Keratinocyte (primary cell): Measurements from ENCODE around the gene YEATS4. TPM values are rescaled to one million over a fixed set of nuclear protein-coding genes. Genes with fewer than 3 reads are reported as not detected.
"Not testable (repeated sequence)": the region's sequence is repeated elsewhere in the genome, so short reads cannot be mapped to it uniquely, and the experiment has no call there.

Experiments
- DNase-seq: peaks from one replicate; pipeline ENCODE4 v3.0.0-alpha.2; 2011; ENCODE audit warnings: low read depth, missing footprints, low spot score
- FAIRE-seq: peaks from 2 replicates; lab custom pipeline; 2011; peaks lifted over from hg19 to GRCh38; lab: Jason Lieb, UNC
- H2AFZ ChIP-seq: 2 replicates; pipeline ENCODE4 v1.6.0; 2012; ENCODE audit warnings: low read length, control low read depth, inconsistent platforms; ENCODE audit not compliant: control insufficient read depth
- H3K27ac ChIP-seq: 2 replicates; pipeline ENCODE4 v1.5.1; 2011; ENCODE audit warnings: low read length; ENCODE audit not compliant: control insufficient read depth, insufficient read depth
- H3K27me3 ChIP-seq: 3 replicates; pipeline ENCODE4 v1.6.0; 2011; ENCODE audit warnings: low read length; ENCODE audit not compliant: control insufficient read depth, insufficient read depth; ENCODE audit errors: extremely low read depth
- H3K36me3 ChIP-seq, 2 experiments: 2 replicates in 1 of 2; 3 replicates in 1 of 2; pipeline ENCODE4 v1.5.1; 2011; ENCODE audit warnings: low read length in 2 of 2, mild to moderate bottlenecking in 1 of 2; ENCODE audit not compliant: control insufficient read depth in 2 of 2, insufficient read depth in 2 of 2; ENCODE audit errors: extremely low read depth in 1 of 2
- H3K4me1 ChIP-seq: 3 replicates; pipeline ENCODE4 v1.5.1; 2011; ENCODE audit warnings: low read length; ENCODE audit not compliant: control insufficient read depth, insufficient read depth; ENCODE audit errors: extremely low read depth
- H3K4me2 ChIP-seq: 3 replicates; pipeline ENCODE4 v1.6.0; 2011; ENCODE audit warnings: low read depth, low read length; ENCODE audit not compliant: control insufficient read depth, insufficient read depth; ENCODE audit errors: extremely low read depth
- H3K4me3 ChIP-seq, 3 experiments: fragments of 200-600 bp in 1 of 3; sonication (generic) in 1 of 3; 2 replicates in 2 of 3; 3 replicates in 1 of 3; pipeline ENCODE4 v1.5.1; 2011 to 2016; ENCODE audit warnings: low read length in 3 of 3, mild to moderate bottlenecking in 3 of 3, control low read depth in 2 of 3, inconsistent platforms in 1 of 3, low read depth in 1 of 3, mixed read lengths in 1 of 3, mixed run types in 1 of 3, moderate library complexity in 1 of 3; ENCODE audit not compliant: control insufficient read depth in 2 of 3, insufficient read depth in 2 of 3; ENCODE audit errors: extremely low read depth in 1 of 3
- H3K79me2 ChIP-seq: 2 replicates; pipeline ENCODE4 v1.6.0; 2012; ENCODE audit warnings: low read length; ENCODE audit not compliant: control insufficient read depth, insufficient read depth
- H3K9ac ChIP-seq: 3 replicates; pipeline ENCODE4 v1.6.0; 2011; ENCODE audit warnings: low read length; ENCODE audit not compliant: control insufficient read depth, insufficient read depth; ENCODE audit errors: extremely low read depth
- H3K9me1 ChIP-seq: 3 replicates; pipeline ENCODE4 v1.6.0; 2011; ENCODE audit warnings: low read length; ENCODE audit not compliant: control insufficient read depth, insufficient read depth; ENCODE audit errors: extremely low read depth
- H3K9me3 ChIP-seq: 2 replicates; pipeline ENCODE4 v1.5.1; 2012; ENCODE audit warnings: low read depth, low read length; ENCODE audit not compliant: control insufficient read depth
- H4K20me1 ChIP-seq: 3 replicates; pipeline ENCODE4 v1.6.0; 2011; ENCODE audit warnings: low read length; ENCODE audit not compliant: control insufficient read depth, insufficient read depth; ENCODE audit errors: extremely low read depth
- EZH2 ChIP-seq: IDR thresholded peaks from one replicate; pipeline ENCODE4 v1.6.1; 2012; ENCODE audit warnings: inconsistent platforms, mild to moderate bottlenecking, low read length, moderate library complexity
- dilution Hi-C: fragments of 300-500 bp; cut with MboI; formaldehyde crosslinking; loops from one replicate; pipeline ENCODE4 v1.7.0; 2020; ENCODE audit warnings: low sequenced_read_pairs; ENCODE audit not compliant: extremely low pct_ligation_motif_present
- polyA minus RNA-seq, 3 experiments: library from RNA; depleted of rRNA, polyadenylated mRNA; stranded (reverse); fragments of >200 nt; gene quantifications; 1 replicate in 1 of 3; 2 replicates in 1 of 3; 3 replicates in 1 of 3; pipeline ENCODE4 v1.2.3, GENCODE V29; 2011
- polyA plus RNA-seq, 5 experiments: library from polyadenylated mRNA; depleted of rRNA in 3 of 5; stranded (reverse) in 3 of 5; stranded (forward) in 1 of 5; unstranded in 1 of 5; fragments of >200 nt; gene quantifications; 1 replicate in 1 of 5; 2 replicates in 3 of 5; 3 replicates in 1 of 5; pipeline versions ENCODE4 v1.2.1 to v1.2.3, GENCODE V29; 2011 to 2012; ENCODE audit warnings: missing spikeins in 2 of 5, low read depth in 1 of 5, low replicate concordance in 1 of 5
- TF ChIP-seq, protein P1 (sequence below), 3 experiments: IDR thresholded peaks in 1 of 3; conservative IDR thresholded peaks in 1 of 3; optimal IDR thresholded peaks in 1 of 3; 2 replicates in 2 of 3; 3 replicates in 1 of 3; pipeline versions ENCODE3 to v1.5.1; 2011; ENCODE audit warnings: low read length in 3 of 3, mild to moderate bottlenecking in 3 of 3, moderate library complexity in 2 of 3, control low read depth in 1 of 3, inconsistent platforms in 1 of 3; ENCODE audit not compliant: insufficient read depth in 2 of 3; ENCODE audit errors: extremely low read depth in 1 of 3

The YEATS4 gene
- polyA plus RNA-seq (9.6 to 21.0 TPM (median 11.8 TPM) in 3 replicates), polyA minus RNA-seq (0.43 to 4.6 TPM (median 1.1 TPM) in 3 replicates)
- 33.0 TPM for polyA plus RNA-seq (2011; ENCODE audit: low read depth)
- polyA plus RNA-seq (2011; cell fraction: cytosol; rRNA removed): 10.1 and 15.2 TPM in 2 replicates
- 8.5 and 9.5 TPM in 2 replicates for polyA plus RNA-seq (2011; cell fraction: nucleus; rRNA removed)
- 8.1 and 11.8 TPM in 2 replicates for polyA plus RNA-seq (2012; ENCODE audit: low replicate concordance)
- polyA minus RNA-seq (2011; cell fraction: cytosol; rRNA and poly(A)+ RNA removed): 10.9 TPM
- 3.8 and 4.9 TPM in 2 replicates for polyA minus RNA-seq (2011; cell fraction: nucleus; rRNA and poly(A)+ RNA removed)

DNA sequence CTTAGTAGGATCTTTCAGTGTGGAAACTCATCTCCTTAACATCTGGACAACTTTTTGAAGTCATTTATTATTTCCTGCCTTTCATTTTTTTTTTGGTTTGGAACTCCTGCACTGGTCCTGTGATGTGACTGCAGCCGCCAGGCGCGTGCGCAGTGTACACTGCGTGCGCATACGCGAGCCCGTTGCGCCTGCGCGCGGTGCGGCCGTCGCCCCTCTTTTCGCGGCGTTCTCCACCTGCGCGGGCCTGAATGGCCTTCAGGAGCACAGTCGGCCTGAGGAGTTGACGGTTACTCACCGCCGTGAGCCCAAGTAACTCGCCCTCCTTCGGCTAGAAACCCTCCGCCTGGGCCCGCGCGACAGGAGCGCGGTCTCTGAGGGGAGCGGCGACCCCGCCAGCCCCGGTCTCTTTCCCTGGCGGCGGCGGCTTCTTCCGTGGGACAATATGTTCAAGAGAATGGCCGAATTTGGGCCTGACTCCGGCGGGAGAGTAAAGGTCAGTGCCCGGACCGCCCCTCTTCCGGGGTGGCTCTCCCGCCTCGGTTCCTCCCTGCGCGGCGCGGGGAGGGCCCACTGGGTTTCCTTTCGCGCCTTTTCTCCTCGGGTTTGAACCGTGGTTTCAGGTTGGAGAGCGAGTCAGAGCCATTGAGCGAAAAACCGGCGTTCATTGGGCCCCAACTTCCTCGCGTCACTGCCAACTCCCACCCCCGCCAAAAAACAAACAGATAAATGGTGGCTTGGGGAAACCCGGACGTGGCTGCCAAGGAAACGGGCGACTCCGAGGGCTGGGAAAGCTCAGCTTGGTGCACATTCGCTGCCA is at the start of gene YEATS4:
TSS of gene YEATS4 (plus strand) at position 213 of the 817 bp plus-strand sequence. CDS start at position 443, 230 bp downstream.
- peak within 1 kb of the TSS; percentile 91 for H2AFZ ChIP-seq
- TF ChIP-seq, protein P1, sequence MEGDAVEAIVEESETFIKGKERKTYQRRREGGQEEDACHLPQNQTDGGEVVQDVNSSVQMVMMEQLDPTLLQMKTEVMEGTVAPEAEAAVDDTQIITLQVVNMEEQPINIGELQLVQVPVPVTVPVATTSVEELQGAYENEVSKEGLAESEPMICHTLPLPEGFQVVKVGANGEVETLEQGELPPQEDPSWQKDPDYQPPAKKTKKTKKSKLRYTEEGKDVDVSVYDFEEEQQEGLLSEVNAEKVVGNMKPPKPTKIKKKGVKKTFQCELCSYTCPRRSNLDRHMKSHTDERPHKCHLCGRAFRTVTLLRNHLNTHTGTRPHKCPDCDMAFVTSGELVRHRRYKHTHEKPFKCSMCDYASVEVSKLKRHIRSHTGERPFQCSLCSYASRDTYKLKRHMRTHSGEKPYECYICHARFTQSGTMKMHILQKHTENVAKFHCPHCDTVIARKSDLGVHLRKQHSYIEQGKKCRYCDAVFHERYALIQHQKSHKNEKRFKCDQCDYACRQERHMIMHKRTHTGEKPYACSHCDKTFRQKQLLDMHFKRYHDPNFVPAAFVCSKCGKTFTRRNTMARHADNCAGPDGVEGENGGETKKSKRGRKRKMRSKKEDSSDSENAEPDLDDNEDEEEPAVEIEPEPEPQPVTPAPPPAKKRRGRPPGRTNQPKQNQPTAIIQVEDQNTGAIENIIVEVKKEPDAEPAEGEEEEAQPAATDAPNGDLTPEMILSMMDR (optimal IDR thresholded peaks at IDR 0.05 in 1 of 3, IDR thresholded peaks at IDR 0.05 in 1 of 3, conservative IDR thresholded peaks at IDR 0.05 in 1 of 3; ENCODE audit: extremely low read depth in 1 of 3, insufficient read depth in 2 of 3, low read length in 3 of 3): no peak
- TF ChIP-seq EZH2: no peak
- no peaks in the 10 kb centered on the region for H3K27me3 ChIP-seq
- no peaks in the 10 kb centered on the region for H3K9me3 ChIP-seq
- H3K36me3 ChIP-seq: no peaks in the 10 kb centered on the region
- FAIRE-seq (peak; percentile 5), DNase-seq (peak; percentile 36)
- peaks cover 11% of the 10 kb centered on the region for H3K79me2 ChIP-seq
- no peaks in the 10 kb centered on the region for H4K20me1 ChIP-seq
- peak within 1 kb of the TSS; percentile 91 for H3K9ac ChIP-seq
- no peaks in the 10 kb centered on the region for H3K9me1 ChIP-seq
- H3K27ac ChIP-seq: peak within 1 kb of the TSS; percentile 90
- H3K4me1 ChIP-seq: peaks cover 11% of the 10 kb centered on the region
- dilution Hi-C loops: no loop called here
- H3K4me2 ChIP-seq: peak within 1 kb of the TSS; percentile 86
- H3K4me3 ChIP-seq: peak within 1 kb of the TSS; percentile 54 to 86 (median 73)

DNA sequence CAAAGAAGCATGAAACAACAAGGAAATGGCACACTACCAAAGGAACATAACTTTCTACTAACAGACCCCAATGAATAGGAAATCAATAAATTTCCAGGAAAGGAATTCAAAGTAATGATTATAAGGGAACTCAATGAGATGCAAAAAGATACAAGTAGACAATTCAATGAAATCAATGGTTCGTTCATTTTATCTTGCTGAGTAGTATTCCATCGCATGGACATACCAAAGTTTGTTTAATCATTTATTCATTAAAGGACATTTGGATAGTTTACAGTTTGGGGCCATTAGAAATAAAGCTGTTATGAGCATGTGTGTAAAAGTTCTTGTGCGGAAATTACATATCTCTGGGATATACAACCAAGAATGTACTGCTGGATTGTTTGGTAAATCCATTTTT is 46.3 kb upstream of the YEATS4 start:
- dilution Hi-C loops: no loop called here

DNA sequence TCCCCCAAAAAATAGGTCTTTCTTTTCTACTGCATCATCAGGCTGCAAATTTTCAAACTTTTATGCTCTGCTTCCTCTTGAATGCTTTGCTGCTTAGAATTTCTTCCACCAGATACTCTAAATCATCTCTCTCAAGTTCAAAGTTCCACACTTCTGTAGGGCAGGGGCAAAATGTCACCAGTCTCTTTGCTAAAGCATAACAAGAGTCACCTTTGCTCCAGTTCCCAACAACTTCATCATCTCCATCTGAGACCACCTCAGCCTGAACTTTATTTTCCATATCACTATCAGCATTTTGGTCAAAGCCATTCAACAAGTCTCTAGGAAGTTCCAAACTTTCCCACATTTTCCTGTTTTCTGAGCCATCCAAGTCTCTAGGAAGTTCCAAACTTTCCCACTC is 42.8 kb upstream of the YEATS4 start:
- H3K4me2 ChIP-seq, FAIRE-seq, H4K20me1 ChIP-seq, H3K9me3 ChIP-seq, DNase-seq, H3K79me2 ChIP-seq, H3K4me3 ChIP-seq, H3K4me1 ChIP-seq, H3K9ac ChIP-seq, H3K27me3 ChIP-seq, H2AFZ ChIP-seq, H3K27ac ChIP-seq, dilution Hi-C loops, H3K9me1 ChIP-seq, H3K36me3 ChIP-seq: not testable (repeated sequence)

More for the DNA sequence above, 46.3 kb upstream of the YEATS4 start:
- Histone ChIP-seq H3K9me3 (no peaks in the 10 kb centered on the region), H3K27me3 (no peaks in the 10 kb centered on the region), H3K4me2 (no peak overlapping the region), H3K9me1 (no peaks in the 10 kb centered on the region), H4K20me1 (no peaks in the 10 kb centered on the region), H2AFZ (no peak overlapping the region), H3K27ac (no peak overlapping the region), H3K36me3 (no peaks in the 10 kb centered on the region), H3K9ac (no peak overlapping the region), H3K4me1 (no peaks in the 10 kb centered on the region), H3K4me3 (no peak overlapping the region), H3K79me2 (no peaks in the 10 kb centered on the region)
- DNase-seq (no peak), FAIRE-seq (no peak)
- TF ChIP-seq EZH2: no peak
- TF ChIP-seq, protein P1 (optimal IDR thresholded peaks at IDR 0.05 in 1 of 3, IDR thresholded peaks at IDR 0.05 in 1 of 3, conservative IDR thresholded peaks at IDR 0.05 in 1 of 3; ENCODE audit: extremely low read depth in 1 of 3, insufficient read depth in 2 of 3, low read length in 3 of 3): no peak
